K562 (cell line): Measurements from ENCODE around the gene GNGT2. TPM values are rescaled to one million over a fixed set of nuclear protein-coding genes. Genes with fewer than 3 reads are reported as not detected.
A peak's percentile ranks its signal among the peaks of the same experiment; 100 is the strongest.

Experiments
- NCOA4 ChIP-seq: fragments of 450-650 bp; IDR thresholded peaks from 2 replicates; pipeline ENCODE4 v1.6.1; 2018; ENCODE audit warnings: mild to moderate bottlenecking; ENCODE audit not compliant: partially characterized antibody
- polyA plus RNA-seq, 8 experiments: library from polyadenylated mRNA; depleted of rRNA in 4 of 8; stranded (reverse) in 5 of 8; unstranded in 3 of 8; fragments of >200 nt; fragmentation: Nextera tagmentation in 2 of 8; fragmentation: Illumina TruSeq in 1 of 8; extraction: Ambion mirVana in 2 of 8; extraction: Trizol in 1 of 8; gene quantifications; 2 replicates each; pipeline versions ENCODE4 v1.2.1 to v1.2.3, GENCODE V29; 2011 to 2014; ENCODE audit warnings: inconsistent platforms in 1 of 8, missing spikeins in 1 of 8
- total RNA-seq, 7 experiments: library from RNA; depleted of rRNA in 6 of 7; stranded (reverse); fragments of >200 nt in 6 of 7; fragmentation: Illumina TruSeq in 2 of 7; extraction: Trizol in 2 of 7; gene quantifications; 2 replicates each; pipeline versions ENCODE4 v1.2.1 to v1.2.3, GENCODE V29; 2011 to 2021; ENCODE audit warnings: low replicate concordance in 1 of 7
- TF ChIP-seq, protein P1 (sequence below): fragments of 200-800 bp; sonication (Bioruptor generic); IDR thresholded peaks from 2 replicates; pipeline ENCODE4 v1.6.1; 2017; ENCODE audit warnings: missing genetic modification characterization, missing compliant biosample characterization
- TF ChIP-seq, protein P2 (sequence below): fragments of 250-450 bp; sonication (Bioruptor Pico); IDR thresholded peaks from 2 replicates; pipeline ENCODE4 v1.4.0; 2020; ENCODE audit warnings: mild to moderate bottlenecking
- TF ChIP-seq, protein P3 (sequence below): fragments of 450-650 bp; IDR thresholded peaks from 2 replicates; pipeline ENCODE4 v1.6.1; 2018; ENCODE audit warnings: mild to moderate bottlenecking, low read depth; ENCODE audit not compliant: partially characterized antibody
- TF ChIP-seq, protein P4 (sequence below): fragments of 200-600 bp; sonication (generic); IDR thresholded peaks from one replicate; pipeline ENCODE4 v1.6.1; 2012; ENCODE audit warnings: mild to moderate bottlenecking, low read depth, low read length, inconsistent platforms
- TF ChIP-seq, protein P5 (sequence below): sonication (generic); IDR thresholded peaks from 2 replicates; pipeline ENCODE4 v1.6.1; 2016

Gene GNGT2
- total and polyA plus RNA-seq, 9 of the 15 experiments (the other 6 are each of a cell fraction or from before 2014, with no cell fraction given) = not detected

DNA sequence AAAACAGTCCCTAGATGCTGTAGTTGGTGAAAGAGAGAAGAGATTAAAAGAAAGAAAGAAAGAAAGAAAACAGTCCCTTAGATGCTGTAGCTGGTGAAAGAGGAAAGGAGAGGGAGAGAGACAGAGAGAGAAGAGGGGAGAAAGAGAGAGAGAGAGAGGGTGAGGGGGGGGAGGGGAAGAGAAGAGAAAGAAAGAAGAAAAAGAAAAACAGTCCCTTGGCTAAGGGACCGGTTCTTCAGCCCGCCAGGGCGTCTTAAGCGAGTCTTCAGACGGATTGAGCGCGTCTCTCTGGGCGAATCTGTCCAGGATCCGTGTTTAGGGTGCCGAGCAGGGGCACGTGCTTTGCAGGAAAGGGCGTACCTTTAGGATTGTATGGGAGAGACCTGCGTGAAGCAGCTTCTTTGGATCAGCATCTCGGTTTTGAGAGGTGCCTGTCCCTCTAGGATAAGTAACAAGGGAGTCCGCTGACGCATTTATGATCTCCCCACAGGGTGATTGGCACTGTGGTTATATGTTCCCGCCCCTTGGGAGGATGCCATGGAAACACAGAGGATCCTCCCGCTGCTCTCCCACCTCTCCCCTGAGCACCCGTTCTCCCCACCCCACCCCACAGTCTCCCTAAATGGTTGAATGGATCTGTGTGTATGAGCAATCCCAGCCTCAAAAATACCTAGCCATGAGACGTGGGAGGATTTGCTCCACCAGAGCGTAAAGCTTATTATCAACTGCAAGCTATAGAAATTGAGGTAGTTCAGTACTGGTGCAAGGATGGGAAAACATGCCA is 16.7 kb downstream of the GNGT2 start (continued):
- TF ChIP-seq, protein P1, sequence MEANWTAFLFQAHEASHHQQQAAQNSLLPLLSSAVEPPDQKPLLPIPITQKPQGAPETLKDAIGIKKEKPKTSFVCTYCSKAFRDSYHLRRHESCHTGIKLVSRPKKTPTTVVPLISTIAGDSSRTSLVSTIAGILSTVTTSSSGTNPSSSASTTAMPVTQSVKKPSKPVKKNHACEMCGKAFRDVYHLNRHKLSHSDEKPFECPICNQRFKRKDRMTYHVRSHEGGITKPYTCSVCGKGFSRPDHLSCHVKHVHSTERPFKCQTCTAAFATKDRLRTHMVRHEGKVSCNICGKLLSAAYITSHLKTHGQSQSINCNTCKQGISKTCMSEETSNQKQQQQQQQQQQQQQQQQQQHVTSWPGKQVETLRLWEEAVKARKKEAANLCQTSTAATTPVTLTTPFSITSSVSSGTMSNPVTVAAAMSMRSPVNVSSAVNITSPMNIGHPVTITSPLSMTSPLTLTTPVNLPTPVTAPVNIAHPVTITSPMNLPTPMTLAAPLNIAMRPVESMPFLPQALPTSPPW (CRISPR knock-in tag) = peak; percentile 53
- TF ChIP-seq, protein P2, sequence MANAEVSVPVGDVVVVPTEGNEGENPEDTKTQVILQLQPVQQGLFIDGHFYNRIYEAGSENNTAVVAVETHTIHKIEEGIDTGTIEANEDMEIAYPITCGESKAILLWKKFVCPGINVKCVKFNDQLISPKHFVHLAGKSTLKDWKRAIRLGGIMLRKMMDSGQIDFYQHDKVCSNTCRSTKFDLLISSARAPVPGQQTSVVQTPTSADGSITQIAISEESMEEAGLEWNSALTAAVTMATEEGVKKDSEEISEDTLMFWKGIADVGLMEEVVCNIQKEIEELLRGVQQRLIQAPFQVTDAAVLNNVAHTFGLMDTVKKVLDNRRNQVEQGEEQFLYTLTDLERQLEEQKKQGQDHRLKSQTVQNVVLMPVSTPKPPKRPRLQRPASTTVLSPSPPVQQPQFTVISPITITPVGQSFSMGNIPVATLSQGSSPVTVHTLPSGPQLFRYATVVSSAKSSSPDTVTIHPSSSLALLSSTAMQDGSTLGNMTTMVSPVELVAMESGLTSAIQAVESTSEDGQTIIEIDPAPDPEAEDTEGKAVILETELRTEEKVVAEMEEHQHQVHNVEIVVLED (CRISPR knock-in tag) = no peak
- TF ChIP-seq, protein P3, sequence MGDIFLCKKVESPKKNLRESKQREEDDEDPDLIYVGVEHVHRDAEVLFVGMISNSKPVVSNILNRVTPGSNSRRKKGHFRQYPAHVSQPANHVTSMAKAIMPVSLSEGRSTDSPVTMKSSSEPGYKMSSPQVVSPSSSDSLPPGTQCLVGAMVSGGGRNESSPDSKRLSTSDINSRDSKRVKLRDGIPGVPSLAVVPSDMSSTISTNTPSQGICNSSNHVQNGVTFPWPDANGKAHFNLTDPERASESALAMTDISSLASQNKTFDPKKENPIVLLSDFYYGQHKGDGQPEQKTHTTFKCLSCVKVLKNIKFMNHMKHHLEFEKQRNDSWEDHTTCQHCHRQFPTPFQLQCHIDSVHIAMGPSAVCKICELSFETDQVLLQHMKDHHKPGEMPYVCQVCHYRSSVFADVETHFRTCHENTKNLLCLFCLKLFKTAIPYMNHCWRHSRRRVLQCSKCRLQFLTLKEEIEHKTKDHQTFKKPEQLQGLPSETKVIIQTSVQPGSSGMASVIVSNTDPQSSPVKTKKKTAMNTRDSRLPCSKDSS = no peak
- TF ChIP-seq, protein P4, sequence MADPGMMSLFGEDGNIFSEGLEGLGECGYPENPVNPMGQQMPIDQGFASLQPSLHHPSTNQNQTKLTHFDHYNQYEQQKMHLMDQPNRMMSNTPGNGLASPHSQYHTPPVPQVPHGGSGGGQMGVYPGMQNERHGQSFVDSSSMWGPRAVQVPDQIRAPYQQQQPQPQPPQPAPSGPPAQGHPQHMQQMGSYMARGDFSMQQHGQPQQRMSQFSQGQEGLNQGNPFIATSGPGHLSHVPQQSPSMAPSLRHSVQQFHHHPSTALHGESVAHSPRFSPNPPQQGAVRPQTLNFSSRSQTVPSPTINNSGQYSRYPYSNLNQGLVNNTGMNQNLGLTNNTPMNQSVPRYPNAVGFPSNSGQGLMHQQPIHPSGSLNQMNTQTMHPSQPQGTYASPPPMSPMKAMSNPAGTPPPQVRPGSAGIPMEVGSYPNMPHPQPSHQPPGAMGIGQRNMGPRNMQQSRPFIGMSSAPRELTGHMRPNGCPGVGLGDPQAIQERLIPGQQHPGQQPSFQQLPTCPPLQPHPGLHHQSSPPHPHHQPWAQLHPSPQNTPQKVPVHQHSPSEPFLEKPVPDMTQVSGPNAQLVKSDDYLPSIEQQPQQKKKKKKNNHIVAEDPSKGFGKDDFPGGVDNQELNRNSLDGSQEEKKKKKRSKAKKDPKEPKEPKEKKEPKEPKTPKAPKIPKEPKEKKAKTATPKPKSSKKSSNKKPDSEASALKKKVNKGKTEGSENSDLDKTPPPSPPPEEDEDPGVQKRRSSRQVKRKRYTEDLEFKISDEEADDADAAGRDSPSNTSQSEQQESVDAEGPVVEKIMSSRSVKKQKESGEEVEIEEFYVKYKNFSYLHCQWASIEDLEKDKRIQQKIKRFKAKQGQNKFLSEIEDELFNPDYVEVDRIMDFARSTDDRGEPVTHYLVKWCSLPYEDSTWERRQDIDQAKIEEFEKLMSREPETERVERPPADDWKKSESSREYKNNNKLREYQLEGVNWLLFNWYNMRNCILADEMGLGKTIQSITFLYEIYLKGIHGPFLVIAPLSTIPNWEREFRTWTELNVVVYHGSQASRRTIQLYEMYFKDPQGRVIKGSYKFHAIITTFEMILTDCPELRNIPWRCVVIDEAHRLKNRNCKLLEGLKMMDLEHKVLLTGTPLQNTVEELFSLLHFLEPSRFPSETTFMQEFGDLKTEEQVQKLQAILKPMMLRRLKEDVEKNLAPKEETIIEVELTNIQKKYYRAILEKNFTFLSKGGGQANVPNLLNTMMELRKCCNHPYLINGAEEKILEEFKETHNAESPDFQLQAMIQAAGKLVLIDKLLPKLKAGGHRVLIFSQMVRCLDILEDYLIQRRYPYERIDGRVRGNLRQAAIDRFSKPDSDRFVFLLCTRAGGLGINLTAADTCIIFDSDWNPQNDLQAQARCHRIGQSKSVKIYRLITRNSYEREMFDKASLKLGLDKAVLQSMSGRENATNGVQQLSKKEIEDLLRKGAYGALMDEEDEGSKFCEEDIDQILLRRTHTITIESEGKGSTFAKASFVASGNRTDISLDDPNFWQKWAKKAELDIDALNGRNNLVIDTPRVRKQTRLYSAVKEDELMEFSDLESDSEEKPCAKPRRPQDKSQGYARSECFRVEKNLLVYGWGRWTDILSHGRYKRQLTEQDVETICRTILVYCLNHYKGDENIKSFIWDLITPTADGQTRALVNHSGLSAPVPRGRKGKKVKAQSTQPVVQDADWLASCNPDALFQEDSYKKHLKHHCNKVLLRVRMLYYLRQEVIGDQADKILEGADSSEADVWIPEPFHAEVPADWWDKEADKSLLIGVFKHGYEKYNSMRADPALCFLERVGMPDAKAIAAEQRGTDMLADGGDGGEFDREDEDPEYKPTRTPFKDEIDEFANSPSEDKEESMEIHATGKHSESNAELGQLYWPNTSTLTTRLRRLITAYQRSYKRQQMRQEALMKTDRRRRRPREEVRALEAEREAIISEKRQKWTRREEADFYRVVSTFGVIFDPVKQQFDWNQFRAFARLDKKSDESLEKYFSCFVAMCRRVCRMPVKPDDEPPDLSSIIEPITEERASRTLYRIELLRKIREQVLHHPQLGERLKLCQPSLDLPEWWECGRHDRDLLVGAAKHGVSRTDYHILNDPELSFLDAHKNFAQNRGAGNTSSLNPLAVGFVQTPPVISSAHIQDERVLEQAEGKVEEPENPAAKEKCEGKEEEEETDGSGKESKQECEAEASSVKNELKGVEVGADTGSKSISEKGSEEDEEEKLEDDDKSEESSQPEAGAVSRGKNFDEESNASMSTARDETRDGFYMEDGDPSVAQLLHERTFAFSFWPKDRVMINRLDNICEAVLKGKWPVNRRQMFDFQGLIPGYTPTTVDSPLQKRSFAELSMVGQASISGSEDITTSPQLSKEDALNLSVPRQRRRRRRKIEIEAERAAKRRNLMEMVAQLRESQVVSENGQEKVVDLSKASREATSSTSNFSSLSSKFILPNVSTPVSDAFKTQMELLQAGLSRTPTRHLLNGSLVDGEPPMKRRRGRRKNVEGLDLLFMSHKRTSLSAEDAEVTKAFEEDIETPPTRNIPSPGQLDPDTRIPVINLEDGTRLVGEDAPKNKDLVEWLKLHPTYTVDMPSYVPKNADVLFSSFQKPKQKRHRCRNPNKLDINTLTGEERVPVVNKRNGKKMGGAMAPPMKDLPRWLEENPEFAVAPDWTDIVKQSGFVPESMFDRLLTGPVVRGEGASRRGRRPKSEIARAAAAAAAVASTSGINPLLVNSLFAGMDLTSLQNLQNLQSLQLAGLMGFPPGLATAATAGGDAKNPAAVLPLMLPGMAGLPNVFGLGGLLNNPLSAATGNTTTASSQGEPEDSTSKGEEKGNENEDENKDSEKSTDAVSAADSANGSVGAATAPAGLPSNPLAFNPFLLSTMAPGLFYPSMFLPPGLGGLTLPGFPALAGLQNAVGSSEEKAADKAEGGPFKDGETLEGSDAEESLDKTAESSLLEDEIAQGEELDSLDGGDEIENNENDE = no peak
- TF ChIP-seq NCOA4 = peak; percentile 70
- TF ChIP-seq, protein P5, sequence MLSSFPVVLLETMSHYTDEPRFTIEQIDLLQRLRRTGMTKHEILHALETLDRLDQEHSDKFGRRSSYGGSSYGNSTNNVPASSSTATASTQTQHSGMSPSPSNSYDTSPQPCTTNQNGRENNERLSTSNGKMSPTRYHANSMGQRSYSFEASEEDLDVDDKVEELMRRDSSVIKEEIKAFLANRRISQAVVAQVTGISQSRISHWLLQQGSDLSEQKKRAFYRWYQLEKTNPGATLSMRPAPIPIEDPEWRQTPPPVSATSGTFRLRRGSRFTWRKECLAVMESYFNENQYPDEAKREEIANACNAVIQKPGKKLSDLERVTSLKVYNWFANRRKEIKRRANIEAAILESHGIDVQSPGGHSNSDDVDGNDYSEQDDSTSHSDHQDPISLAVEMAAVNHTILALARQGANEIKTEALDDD = no peak
